PFSK-1 (cell line): Measurements from ENCODE around the gene ARF1.

Experiments used
- FOXP2 ChIP-seq: optimal IDR thresholded peaks from 2 replicates; pipeline ENCODE3; 2011; ENCODE audit warnings: borderline replicate concordance, control low read depth, inconsistent platforms; ENCODE audit not compliant: insufficient read depth; ENCODE audit errors: extremely low read length, extremely low read depth
- POLR2AphosphoS5 ChIP-seq: IDR thresholded peaks from 2 replicates; pipeline ENCODE4 v1.6.1; 2012; ENCODE audit warnings: low read depth, mild to moderate bottlenecking, control low read depth, low read length, moderate library complexity
- REST ChIP-seq, 2 experiments: IDR thresholded peaks; 2 replicates each; pipeline versions ENCODE4 v1.6.1 to v1.8.0; 2011 to 2012; ENCODE audit warnings: low read depth in 2 of 2, low read length in 2 of 2, control low read depth in 1 of 2, inconsistent platforms in 1 of 2, mild to moderate bottlenecking in 1 of 2, moderate library complexity in 1 of 2; ENCODE audit not compliant: insufficient read depth in 1 of 2
- SIN3A ChIP-seq: IDR thresholded peaks from 2 replicates; pipeline ENCODE4 v1.6.1; 2012; ENCODE audit warnings: mild to moderate bottlenecking, low read length, moderate library complexity, borderline replicate concordance; ENCODE audit not compliant: insufficient read depth
- TAF1 ChIP-seq: IDR thresholded peaks from 2 replicates; pipeline ENCODE4 v1.6.1; 2012; ENCODE audit warnings: low read length, control low read depth, borderline replicate concordance; ENCODE audit not compliant: insufficient read depth

ARF1 gene

GRCh38 chr1:228045405-228045804 is 37.1 kb upstream of the ARF1 start:
- TF ChIP-seq POLR2AphosphoS5 (no peak), SIN3A (no peak), FOXP2 (no peak), TAF1 (no peak), REST (IDR thresholded peaks at IDR 0.05; ENCODE audit: insufficient read depth in 1 of 2, low read depth in 2 of 2, low read length in 2 of 2) (no peak)

GRCh38 chr1:228045871-228046270 is 36.6 kb upstream of the ARF1 start:
- no peak for TF ChIP-seq POLR2AphosphoS5
- TF ChIP-seq FOXP2 = no peak

- TF ChIP-seq SIN3A (no peak), POLR2AphosphoS5 (no peak), FOXP2 (no peak), REST (IDR thresholded peaks at IDR 0.05; ENCODE audit: insufficient read depth in 1 of 2, low read depth in 2 of 2, low read length in 2 of 2) (no peak), TAF1 (no peak)
These were observed 35.9 kb upstream of the ARF1 start for GRCh38 chr1:228046421-228047182.

- TF ChIP-seq TAF1 (no peak), POLR2AphosphoS5 (no peak), SIN3A (no peak), FOXP2 (no peak), REST (IDR thresholded peaks at IDR 0.05; ENCODE audit: insufficient read depth in 1 of 2, low read depth in 2 of 2, low read length in 2 of 2) (no peak)
These were observed 35.4 kb upstream of the ARF1 start for GRCh38 chr1:228047183-228047466.

- TF ChIP-seq REST (IDR thresholded peaks at IDR 0.05; ENCODE audit: insufficient read depth in 1 of 2, low read depth in 2 of 2, low read length in 2 of 2) (no peak), SIN3A (no peak), FOXP2 (no peak), POLR2AphosphoS5 (no peak), TAF1 (no peak)
These were observed 34.4 kb upstream of the ARF1 start for GRCh38 chr1:228048120-228048519.
